Endothelial cell (in vitro differentiated cells): ENCODE results near the gene FAM98A. TPM values are rescaled to one million over a fixed set of nuclear protein-coding genes. Genes with fewer than 3 reads are reported as not detected.

Source experiments
- DNase-seq: peaks from one replicate; pipeline ENCODE4 v3.0.0; 2021; ENCODE audit warnings: low spot score
- H3K27ac Mint-ChIP-seq: one replicate; pipeline ENCODE4 v1.8.0; 2021; ENCODE audit warnings: mixed read lengths, inconsistent platforms; ENCODE audit not compliant: unreplicated experiment
- H3K27me3 Mint-ChIP-seq: one replicate; pipeline ENCODE4 v1.8.0; 2021; ENCODE audit warnings: mild to moderate bottlenecking, moderate library complexity, mixed read lengths, inconsistent platforms; ENCODE audit not compliant: unreplicated experiment
- H3K36me3 Mint-ChIP-seq: one replicate; pipeline ENCODE4 v1.8.0; 2021; ENCODE audit warnings: mild to moderate bottlenecking, low read depth, mixed read lengths, inconsistent platforms; ENCODE audit not compliant: unreplicated experiment
- H3K4me1 Mint-ChIP-seq: one replicate; pipeline ENCODE4 v1.8.0; 2021; ENCODE audit warnings: mild to moderate bottlenecking, mixed read lengths, inconsistent platforms; ENCODE audit not compliant: unreplicated experiment
- H3K4me3 Mint-ChIP-seq: one replicate; pipeline ENCODE4 v1.8.0; 2021; ENCODE audit warnings: mild to moderate bottlenecking, mixed read lengths, inconsistent platforms; ENCODE audit not compliant: unreplicated experiment
- H3K9me3 Mint-ChIP-seq: one replicate; pipeline ENCODE4 v1.8.0; 2021; ENCODE audit warnings: mixed read lengths, inconsistent platforms; ENCODE audit not compliant: unreplicated experiment
- CTCF ChIP-seq: fragments of 200-600 bp; sonication (generic); IDR thresholded peaks from one replicate; pipeline ENCODE4 v1.5.0; 2021; ENCODE audit warnings: antibody characterized with exemption; ENCODE audit not compliant: unreplicated experiment
- total RNA-seq: library from RNA; stranded (reverse); fragmentation: NEBNext Ultra II Directional; extraction: Animal tissue kit (Norgen Biotek cat#: 25700); gene quantifications from one replicate; pipeline ENCODE4 v1.2.1, GENCODE V29; 2021; ENCODE audit not compliant: unreplicated experiment

Gene FAM98A
- total RNA-seq, 1 donor from 2014 or later, result 47.9 TPM

GRCh38 chr2:33550206-33550605, 48.9 kb downstream of the FAM98A start:
- H3K4me1 Mint-ChIP-seq, result peaks cover 43% of the 10 kb centered on the region
- H3K4me3 Mint-ChIP-seq, result peak overlapping the region; percentile 80
- H3K27me3 Mint-ChIP-seq, result peaks cover 13% of the 10 kb centered on the region
- no peaks in the 10 kb centered on the region for H3K9me3 Mint-ChIP-seq
- H3K27ac Mint-ChIP-seq, result peak overlapping the region; percentile 75
- no peak for TF ChIP-seq CTCF
- H3K36me3 Mint-ChIP-seq, result peaks cover 71% of the 10 kb centered on the region
- DNase-seq, result no peak

GRCh38 chr2:33541243-33541642, 57.9 kb downstream of the FAM98A start:
- H3K4me3 Mint-ChIP-seq, result no peak overlapping the region
- DNase-seq, result no peak
- H3K4me1 Mint-ChIP-seq, result peaks cover 18% of the 10 kb centered on the region
- peaks cover 54% of the 10 kb centered on the region for H3K36me3 Mint-ChIP-seq
- peaks cover 9% of the 10 kb centered on the region for H3K27me3 Mint-ChIP-seq
- TF ChIP-seq CTCF, result no peak
- no peaks in the 10 kb centered on the region for H3K9me3 Mint-ChIP-seq
- H3K27ac Mint-ChIP-seq, result no peak overlapping the region

GRCh38 chr2:33535421-33535820, 63.7 kb downstream of the FAM98A start:
- Mint-ChIP-seq H3K36me3 (peaks cover 68% of the 10 kb centered on the region), H3K9me3 (no peaks in the 10 kb centered on the region), H3K27ac (no peak overlapping the region), H3K27me3 (peaks cover 6% of the 10 kb centered on the region), H3K4me3 (no peak overlapping the region), H3K4me1 (peaks cover 36% of the 10 kb centered on the region)
- TF ChIP-seq CTCF, result no peak
- no peak for DNase-seq

Other genes starting within 250 kb of the FAM98A start
- 487 TPM for gene RASGRP3, start 122.7 kb downstream of the FAM98A start, total RNA-seq